ENCODE results near the gene KIAA1217.

KIAA1217 gene, protein sequence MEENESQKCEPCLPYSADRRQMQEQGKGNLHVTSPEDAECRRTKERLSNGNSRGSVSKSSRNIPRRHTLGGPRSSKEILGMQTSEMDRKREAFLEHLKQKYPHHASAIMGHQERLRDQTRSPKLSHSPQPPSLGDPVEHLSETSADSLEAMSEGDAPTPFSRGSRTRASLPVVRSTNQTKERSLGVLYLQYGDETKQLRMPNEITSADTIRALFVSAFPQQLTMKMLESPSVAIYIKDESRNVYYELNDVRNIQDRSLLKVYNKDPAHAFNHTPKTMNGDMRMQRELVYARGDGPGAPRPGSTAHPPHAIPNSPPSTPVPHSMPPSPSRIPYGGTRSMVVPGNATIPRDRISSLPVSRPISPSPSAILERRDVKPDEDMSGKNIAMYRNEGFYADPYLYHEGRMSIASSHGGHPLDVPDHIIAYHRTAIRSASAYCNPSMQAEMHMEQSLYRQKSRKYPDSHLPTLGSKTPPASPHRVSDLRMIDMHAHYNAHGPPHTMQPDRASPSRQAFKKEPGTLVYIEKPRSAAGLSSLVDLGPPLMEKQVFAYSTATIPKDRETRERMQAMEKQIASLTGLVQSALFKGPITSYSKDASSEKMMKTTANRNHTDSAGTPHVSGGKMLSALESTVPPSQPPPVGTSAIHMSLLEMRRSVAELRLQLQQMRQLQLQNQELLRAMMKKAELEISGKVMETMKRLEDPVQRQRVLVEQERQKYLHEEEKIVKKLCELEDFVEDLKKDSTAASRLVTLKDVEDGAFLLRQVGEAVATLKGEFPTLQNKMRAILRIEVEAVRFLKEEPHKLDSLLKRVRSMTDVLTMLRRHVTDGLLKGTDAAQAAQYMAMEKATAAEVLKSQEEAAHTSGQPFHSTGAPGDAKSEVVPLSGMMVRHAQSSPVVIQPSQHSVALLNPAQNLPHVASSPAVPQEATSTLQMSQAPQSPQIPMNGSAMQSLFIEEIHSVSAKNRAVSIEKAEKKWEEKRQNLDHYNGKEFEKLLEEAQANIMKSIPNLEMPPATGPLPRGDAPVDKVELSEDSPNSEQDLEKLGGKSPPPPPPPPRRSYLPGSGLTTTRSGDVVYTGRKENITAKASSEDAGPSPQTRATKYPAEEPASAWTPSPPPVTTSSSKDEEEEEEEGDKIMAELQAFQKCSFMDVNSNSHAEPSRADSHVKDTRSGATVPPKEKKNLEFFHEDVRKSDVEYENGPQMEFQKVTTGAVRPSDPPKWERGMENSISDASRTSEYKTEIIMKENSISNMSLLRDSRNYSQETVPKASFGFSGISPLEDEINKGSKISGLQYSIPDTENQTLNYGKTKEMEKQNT (N-terminal part only)

DNA sequence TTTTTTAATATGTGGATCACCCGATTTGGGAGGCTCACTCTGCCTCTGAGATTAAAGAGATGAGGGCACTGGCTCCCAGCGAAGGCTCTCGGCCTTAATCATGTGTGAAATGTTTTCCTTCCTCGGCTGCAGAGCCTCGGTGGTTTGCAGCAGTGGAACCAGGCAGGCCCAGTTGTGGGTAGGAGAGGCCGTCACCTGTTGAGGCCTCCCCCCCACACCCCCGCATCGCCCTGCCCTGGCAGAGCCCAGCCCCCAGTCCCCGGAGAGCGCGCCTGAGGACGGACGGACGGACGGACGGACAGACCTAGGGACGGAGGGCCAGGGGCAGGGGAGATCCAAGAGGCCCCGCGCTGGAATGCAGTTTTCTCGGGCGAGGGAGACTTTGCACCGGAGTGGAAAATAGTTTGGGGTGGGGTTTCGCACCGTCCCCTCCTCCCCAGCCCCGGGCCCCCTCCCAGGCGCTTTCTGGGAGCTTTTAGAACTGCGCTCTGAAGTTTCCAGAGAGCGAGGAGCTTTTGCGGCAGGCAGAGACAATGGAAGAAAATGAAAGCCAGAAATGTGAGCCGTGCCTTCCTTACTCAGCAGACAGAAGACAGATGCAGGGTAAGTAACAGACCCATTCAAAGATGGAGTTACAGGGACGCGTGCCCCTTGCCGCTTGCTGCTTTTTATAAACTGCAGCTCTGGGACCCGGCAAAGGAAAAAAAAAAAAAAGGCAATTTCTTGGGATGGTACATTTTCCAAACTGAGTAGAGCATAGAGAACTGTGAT lies at the start of gene KIAA1217:
Gene KIAA1217 (plus strand): TSS at position 478 of the 771 bp plus-strand sequence. CDS start 56 bp downstream, at position 534.
- FAIRE-seq (no peak), DNase-seq (ENCODE audit: low spot score) (peak; percentile 31)

DNA sequence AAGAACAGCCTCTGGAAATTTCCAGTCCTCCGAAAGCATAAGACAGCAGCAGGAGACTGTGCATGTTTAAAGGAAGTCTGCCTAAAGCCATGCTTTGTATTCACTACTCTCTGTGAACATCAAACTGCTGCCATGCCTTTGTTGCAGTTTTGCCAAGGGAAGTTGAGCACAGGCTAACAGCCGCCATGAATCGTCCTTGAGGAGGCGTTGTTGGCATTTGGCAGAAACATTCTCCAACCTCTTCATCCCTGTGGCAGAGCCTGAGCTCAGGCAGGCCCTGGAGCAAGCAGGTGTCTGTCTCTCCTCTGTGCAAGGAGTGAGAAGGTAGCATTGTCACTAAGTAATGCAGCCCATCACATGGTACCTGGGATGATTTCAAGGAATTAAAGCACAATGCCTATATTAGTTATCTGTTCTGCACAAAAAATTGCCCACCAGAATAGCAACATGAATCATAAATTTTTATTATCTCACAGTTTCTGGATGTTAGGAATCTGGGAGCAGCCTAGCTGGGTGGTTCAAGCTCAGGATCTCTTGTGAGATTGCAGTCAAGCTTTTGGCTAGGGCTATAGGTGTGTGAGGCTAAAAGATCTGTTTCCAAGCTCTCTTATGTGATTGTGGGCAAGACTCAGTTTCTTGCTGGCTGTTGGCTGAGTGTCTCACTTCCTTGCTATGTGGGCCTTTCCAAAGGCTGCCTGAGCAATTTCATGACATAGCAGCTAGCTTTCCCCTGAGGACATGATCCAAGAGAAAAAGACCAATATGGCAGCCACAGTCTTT lies 46.5 kb upstream of the KIAA1217 start:
- FAIRE-seq (no peak), DNase-seq (ENCODE audit: low spot score) (no peak)

DNA sequence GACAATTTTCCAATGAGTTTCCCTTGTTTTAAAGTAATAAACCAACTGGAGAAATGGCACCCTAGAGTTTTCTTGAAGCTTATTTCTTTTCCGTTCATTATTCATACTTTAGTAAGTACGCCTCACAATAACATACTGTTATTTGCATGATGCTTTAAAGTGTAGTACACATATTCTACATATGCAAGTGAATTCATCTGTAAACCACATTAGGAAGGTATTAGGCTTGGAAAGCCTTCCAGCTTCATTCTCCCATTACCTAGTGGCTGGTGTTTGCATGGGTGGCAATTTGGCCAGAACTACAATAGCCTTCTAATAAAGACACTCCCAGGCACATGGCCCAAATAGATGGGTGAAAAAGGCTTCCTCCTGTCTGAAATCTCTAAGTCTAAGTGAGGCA lies 45.5 kb upstream of the KIAA1217 start:
- FAIRE-seq: no peak
- no peak for DNase-seq (ENCODE audit: low spot score)

DNA sequence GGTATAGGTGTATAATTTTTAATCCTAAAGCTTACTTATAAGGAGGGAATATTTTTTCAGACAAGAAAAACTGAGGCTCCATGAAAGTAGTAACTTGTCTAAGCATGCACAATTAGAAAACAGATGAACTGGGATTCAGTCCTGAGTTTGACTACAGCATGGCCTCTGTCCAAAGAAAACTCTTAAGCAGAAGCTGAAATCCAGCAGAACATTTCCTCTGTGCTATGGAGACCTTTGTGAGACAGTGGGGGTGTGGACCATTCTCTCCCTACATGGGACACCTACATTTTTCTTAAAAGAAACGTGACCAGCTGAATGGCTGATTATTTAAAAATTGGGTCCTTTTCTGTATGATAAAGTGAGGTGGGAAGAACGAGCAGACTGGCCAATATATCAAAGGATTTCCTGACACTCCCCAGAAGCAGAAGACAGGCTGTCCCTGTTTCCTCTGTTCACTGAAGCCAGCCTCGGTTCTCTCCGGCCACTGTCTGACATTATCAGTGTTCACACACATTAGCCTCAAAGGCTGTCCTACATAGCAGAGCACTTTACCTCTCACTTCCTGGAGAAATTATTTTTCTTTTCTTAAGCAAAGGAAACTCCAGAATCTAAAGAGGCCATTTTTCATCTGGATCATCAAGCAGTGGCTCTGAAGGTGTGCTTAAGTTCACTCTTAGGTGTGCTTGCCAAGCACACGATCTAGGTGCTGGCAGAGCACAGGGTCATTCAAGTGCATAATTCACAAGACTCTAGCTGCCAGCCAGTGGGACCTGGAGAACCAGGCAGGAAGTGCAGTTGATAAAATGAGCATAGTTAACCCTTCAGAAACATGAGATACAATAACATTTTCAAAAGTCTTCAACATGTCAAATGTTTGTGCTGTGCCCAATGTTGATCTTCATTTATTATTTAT lies 40.4 kb upstream of the KIAA1217 start:
- DNase-seq (ENCODE audit: low spot score): no peak
- FAIRE-seq: no peak

DNA sequence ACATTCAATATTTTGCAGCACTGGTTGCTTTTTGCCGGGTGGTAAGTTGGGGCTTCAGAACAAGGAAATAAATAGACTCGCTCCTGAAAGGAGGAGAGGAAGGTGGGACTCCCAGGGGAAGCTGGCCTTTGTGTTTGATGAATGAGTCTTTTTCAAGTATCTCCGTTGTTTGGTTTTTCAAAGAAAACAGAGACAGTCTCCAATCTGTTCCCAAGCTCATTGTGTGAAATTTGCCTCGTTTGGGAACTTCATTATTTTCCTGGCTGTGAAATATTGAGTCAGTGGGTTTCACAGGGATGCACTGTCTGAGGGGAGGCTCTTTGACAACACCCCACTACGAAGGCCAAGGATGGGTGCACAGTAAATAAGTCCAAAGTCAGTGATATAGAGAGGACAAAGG lies 38.7 kb upstream of the KIAA1217 start:
- DNase-seq (ENCODE audit: low spot score) (no peak), FAIRE-seq (no peak)

DNA sequence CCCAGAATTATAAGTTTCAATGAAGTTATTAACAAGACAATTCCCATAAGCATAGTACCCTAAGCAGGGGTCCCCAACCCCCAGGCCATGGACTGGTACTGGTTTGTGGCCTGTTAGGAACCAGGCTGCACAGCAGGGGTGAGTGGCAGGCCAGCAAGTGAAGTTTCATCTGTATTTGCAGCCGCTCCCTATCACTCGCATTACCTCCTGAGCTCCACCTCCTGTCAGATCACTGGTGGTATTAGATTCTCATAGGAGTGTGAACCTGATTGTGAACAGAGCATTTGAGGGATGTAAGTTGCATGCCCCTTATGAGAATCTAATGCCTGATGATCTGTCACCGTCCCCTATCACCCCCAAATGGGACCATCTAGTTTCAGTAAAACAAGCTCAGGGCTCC lies 36.0 kb upstream of the KIAA1217 start:
- no peak for FAIRE-seq

DNA sequence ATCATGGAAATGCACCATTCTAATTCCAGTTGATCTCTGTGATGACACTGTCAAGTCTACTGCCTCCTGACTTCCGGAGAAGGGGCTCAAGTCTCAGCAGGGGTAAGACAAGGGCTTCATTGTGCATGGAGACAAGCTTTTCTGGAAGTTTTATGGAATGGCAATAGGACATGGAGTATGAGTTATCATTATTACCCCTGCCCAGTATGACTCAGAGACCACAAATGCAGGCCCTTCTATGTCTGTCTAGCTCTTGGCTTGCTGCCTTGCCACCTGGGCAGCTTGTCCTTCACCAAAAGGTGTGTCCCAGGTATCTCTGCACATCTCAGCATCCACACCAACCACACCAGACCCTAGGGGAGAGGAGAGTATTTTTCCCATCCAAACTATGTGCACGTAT lies 34.9 kb upstream of the KIAA1217 start:
- FAIRE-seq: no peak
- DNase-seq (ENCODE audit: low spot score): peak; percentile 66

More for the DNA sequence above, 36.0 kb upstream of the KIAA1217 start:
- no peak for DNase-seq (ENCODE audit: low spot score)

DNA sequence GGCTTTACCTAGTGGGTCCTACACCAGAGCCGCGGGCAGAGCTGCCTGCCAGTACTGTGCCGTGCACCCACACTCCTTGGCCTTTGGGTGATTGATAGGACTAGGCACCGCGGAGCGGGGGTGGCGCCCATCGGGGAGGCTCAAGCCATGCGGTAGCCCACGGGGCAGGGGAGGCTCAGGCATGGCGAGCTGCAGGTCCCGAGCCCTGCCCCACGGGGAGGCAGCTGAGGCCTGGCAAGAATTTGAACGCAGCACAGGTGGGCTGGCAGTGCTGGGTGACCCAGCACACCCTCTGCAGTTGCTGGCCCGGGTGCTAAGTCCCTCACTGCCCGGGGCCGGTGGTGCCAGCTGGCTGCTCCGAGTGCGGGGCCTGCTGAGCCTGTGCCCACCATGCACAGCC lies 32.3 kb upstream of the KIAA1217 start:
- DNase-seq (ENCODE audit: low spot score): no peak
- no peak for FAIRE-seq

DNA sequence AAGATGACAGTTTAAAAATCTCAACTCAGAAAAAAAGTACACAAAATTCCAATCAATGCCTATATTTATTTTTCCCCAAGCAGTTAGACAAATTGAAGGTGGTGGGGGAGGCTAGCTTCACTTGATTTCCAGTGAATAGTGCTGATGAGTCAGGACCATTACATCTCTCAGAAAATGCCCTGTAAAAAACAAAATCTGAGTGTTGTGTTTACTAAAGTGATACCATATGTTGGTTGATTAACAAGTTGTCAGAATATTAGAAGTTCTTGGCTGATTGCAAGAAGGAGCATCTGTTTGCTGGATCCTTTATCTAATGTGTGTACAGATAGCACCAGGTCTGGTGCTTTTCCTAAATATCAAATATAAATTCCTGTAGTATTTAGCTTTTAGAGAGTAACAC lies 31.3 kb upstream of the KIAA1217 start:
- FAIRE-seq (no peak), DNase-seq (ENCODE audit: low spot score) (no peak)

DNA sequence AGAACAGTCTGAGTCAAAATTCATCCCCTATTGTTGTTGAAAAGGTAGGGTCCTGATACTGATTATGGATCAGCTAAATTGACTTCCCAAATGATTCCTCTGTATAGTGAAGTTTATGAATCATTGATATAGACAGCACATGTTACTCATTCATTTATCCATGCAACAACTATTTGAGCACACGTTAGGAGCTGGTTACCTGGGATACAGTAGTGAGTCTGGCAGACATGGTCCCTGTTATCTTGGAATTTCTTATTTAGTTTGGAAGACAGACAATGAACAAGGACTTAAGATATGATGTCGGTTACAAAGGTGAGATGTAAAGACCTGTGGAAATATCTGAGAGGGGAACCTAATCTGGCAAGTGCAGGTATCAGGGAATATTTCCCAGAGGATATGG lies 28.0 kb upstream of the KIAA1217 start:
- DNase-seq (ENCODE audit: low spot score): no peak
- FAIRE-seq: no peak

DNA sequence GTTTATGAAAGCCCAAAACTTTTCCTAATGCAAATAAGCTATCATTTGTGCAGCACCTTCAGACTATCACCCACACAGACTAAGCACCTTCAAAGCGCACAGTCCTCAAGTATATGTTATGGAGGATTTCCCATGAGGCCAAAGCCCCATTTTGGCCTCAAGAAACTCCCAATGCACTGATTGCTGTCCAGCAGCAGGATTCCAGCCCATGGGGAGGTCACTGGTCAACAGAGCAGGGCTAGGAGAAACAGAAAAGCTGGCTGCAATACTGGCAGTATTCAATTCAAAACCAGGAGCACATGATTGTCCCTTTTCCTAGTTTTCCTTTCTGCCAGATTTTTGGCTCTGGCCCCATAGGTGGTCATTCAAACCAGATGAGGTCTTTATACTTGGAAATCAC lies 24.5 kb upstream of the KIAA1217 start:
- DNase-seq (ENCODE audit: low spot score): no peak
- no peak for FAIRE-seq

DNA sequence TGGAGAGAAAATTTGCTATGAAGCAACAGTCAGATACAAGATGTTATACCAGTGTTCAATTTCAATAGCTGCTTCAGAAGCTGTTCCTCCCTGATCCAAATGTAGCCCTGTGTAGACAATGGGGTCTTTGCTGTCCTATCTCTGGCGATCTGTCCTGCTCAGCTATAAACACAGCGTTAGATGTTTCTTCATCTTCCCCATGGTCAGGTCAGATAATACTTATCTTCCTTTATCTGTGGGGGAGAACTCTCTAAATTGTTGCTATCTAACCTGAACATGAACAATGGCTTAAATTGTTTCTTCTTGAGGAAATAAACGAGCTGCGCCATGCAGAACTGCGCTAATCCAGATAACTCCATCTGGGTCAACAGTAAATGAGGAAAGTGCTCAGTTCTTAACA lies 15.6 kb upstream of the KIAA1217 start:
- FAIRE-seq: no peak
- no peak for DNase-seq (ENCODE audit: low spot score)

DNA sequence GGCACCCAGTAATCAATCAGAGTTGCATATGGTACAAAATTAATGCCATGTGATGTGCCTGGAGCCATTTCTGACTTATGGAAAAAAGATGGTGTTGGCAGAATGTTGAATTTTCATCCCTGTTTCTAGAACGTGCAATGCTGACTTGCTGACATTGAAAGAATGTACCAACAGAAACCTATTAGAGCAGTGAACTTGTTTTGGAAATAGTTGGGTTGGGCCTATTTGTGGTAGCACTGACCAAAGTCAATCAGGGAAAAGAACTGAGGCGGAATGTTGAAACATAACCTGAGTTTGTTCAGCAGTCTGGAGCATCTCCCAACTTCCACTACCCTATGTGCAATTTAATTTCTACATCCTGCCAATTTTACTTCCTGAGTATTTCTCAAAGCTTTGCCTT lies 11.7 kb upstream of the KIAA1217 start:
- FAIRE-seq: no peak

DNA sequence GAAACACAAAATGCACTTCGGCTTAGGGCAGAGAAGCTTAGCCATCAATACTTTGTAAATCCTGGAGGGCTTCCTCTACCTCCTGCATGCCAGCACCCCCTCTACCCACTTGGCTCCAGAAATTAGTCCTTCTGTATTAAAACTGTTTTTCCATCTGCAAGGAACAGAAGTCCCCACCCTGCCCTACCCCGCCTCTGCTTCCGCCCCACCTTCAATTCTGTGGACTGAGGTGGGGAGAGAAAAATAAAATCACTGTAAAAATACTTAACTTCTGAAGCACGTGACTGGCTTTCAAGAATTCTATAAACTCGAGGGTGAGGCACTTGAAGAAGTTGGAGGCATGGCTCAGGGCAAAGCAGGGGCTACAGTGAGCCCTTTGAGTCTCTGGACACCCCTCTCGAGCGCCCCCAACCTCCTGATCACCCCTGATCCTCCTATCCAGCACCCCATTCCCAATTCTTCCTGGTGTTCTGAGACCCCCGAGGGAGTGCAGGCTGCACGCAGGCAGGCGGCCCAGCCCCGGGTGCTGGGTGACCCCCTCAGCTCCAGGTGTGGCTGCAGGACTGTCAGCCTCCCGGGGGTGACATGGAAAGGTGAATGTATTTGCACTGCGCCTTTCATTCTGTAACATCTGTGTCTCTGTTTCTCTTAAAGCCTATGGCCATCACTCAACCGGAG lies 7.3 kb upstream of the KIAA1217 start:
- FAIRE-seq (no peak), DNase-seq (ENCODE audit: low spot score) (no peak)

More for the DNA sequence above, 11.7 kb upstream of the KIAA1217 start:
- DNase-seq (ENCODE audit: low spot score): no peak

DNA sequence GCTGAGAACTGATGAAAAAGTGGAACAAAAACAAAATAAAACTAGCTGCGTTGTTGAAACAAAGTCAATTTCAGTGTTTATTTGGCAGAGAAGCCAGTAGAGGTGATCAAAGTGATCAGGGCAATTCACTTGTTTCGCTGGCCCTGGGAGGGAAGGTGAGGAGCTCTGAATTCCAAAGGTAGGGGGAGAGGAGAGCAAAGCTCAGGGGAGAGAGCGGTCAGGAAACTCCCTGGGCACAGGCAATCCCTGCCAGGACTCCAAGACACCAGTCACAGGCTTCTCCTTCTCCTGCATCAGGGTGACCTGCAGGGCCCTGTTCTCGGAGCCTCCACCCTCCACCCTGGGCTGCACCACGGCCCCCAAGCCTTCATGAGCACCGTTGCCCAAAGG lies 6.8 kb upstream of the KIAA1217 start:
- no peak for FAIRE-seq
- no peak for DNase-seq (ENCODE audit: low spot score)

DNA sequence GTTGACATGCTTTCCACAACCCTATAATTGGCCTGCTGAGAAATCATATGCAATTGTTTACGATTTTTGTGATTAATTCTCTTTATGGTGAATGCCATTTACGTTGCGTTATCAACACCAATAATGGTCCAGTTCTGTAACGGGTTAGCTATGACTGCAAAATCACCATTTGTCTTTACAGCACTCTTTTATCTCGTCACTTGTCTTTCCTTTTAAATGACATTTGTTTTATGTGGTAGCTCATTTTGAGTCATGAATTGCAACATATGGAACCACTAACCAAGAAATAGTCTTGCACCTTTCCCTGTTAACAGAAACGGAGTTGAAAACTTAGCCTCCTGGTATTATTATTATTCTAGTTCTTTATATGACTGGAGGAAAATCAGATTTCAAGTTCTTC lies 3.1 kb upstream of the KIAA1217 start:
- DNase-seq (ENCODE audit: low spot score) (no peak), FAIRE-seq (no peak)

DNA sequence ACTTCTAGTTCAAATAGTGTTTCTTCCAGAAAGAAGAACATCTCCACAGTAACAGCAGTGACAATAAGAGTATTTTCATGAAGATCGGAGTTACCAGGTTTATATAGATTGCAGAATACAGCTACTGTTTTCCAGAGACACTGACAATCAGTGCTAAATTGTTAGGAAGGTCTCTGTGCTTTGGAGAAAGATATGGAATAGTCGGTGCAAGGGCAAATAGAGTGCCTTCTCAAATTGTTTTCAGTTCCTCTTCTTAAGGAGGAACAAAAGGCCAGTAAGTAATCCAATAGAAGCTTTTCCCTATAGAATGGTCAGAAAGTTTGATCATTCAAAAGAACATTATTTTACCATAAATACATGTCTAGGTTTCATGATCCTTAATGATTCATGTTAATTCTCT lies 2.6 kb upstream of the KIAA1217 start:
- no peak for FAIRE-seq
- DNase-seq (ENCODE audit: low spot score): no peak

DNA sequence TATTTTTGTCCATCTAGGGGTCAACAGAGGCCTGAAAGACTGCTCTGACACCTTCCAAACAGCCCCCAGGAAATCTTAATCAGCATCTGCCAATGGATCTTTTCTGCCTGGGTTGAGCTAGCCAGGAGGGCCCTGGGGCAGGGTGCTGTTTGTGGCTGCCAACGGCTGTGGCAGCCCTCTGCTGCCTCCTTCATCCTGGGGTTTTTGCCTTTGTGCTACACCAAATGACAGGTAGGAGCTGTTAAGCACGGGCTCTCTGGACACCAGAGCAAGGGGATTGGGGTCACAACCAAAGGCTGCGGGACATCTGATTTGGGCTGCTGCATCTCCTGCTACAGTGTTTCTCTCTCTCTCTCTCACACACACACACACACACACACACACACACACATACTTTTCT lies 2.0 kb upstream of the KIAA1217 start:
- FAIRE-seq (no peak), DNase-seq (ENCODE audit: low spot score) (no peak)
